ENCODE measurements around the gene SFSWAP. TPM values are rescaled to one million over a fixed set of nuclear protein-coding genes. Genes with fewer than 3 reads are reported as not detected.

The SFSWAP gene
- total and polyA plus RNA-seq, 2 of the 8 experiments (the other 6 are each of a cell fraction or from before 2014, with no cell fraction given), result 36.5 to 49.5 TPM

DNA sequence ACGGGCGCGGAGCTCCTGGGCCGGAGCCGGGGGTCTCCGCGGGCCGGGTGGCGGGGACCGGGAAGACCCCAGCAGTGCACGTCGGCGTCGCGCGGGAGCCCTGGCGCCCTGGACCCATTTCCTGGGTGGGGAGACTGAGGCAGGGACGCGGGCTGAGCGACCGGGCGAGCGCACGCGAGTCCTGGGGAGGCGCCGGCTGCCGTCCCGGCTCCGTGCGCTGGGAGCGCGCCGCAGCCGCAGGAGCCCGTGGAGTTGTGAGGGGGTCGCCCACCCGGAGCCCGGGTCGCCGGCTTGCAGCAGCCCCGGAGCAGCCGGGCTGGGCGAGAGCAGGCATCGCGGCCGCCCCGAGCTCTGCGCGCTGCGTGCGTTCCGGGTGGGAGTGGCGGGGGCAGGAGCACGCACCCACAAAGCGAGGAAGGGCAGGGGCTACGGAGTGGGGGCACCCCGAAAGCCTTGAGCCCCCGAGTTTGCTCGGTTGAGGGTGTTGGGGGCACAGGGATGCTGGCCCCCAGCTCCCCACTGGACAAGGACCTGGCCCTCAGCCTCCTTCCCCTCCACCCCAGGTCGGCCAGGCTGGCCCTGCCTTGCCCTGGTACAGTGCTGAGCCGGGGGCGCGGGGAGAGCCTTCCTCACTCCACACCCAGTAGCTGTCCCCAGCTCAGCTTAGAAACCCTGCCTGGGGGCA is 117.9 kb downstream of the SFSWAP start:
- no peak overlapping the region for H2AK5ac ChIP-seq (ENCODE audit: low read depth, low read length)
- DNase-seq (ENCODE audit: low read depth in 1 of 2, low spot score in 2 of 2), result no peak
- no peaks in the 10 kb centered on the region for H3K9me3 ChIP-seq (ENCODE audit: insufficient read depth in 2 of 2, low read depth in 1 of 2, low read length in 1 of 2)
- H2BK5ac ChIP-seq (ENCODE audit: low read depth, low read length), result no peak overlapping the region
- FAIRE-seq, result no peak
- ChIA-PET POLR2A (ENCODE audit: partially characterized antibody) (interaction anchor here (0.7 to 1.1 kb wide), 3 partner anchors 16 to 254 kb away, joined by 3 to 6 read pairs (median 3); no protein-coding TSS in a partner anchor), CTCF (ENCODE audit: partially characterized antibody) (interaction anchor here (0.6 to 1.2 kb wide), 5 partner anchors 11 to 44 kb away, joined by 3 read pairs; no protein-coding TSS in a partner anchor)
- H3K18ac ChIP-seq (ENCODE audit: extremely low read depth, low read length), result peak overlapping the region; percentile 78
- peak overlapping the region; percentile 43 to 68 (median 58) for H3K4me3 ChIP-seq (ENCODE audit: extremely low read depth in 1 of 4, insufficient read depth in 2 of 4, low read depth in 3 of 4, low read length in 4 of 4)
- H4K8ac ChIP-seq (ENCODE audit: extremely low read depth, insufficient read depth, low read length), result peak overlapping the region; percentile 79
- H3K79me2 ChIP-seq (ENCODE audit: control insufficient read depth in 1 of 2, insufficient read depth in 2 of 2, low read length in 2 of 2), result peaks cover 0 to 30% of the 10 kb centered on the region in 2 experiments; a peak in 1 of 4 replicates
- H3K4ac ChIP-seq (replicated peaks; ENCODE audit: insufficient read length, low read depth, low read length), result no peak overlapping the region
- peak overlapping the region; percentile 80; the same call in 1 of the 2 replicates for H2BK12ac ChIP-seq (ENCODE audit: low read depth, low read length)
- no peak overlapping the region for H2BK20ac ChIP-seq (ENCODE audit: low read length)
- 2% methylated on average over 38 of the region's 64 CpGs; no CpG with 5 or more reads in 1 of the 2 experiments for WGBS, 2 experiments (ENCODE audit: extremely low coverage in 1 of 2, insufficient coverage in 1 of 2, insufficient read length in 1 of 2, insufficient replicate concordance in 2 of 2, low coverage in 1 of 2, low lambda C conversion rate in 2 of 2, missing lambda C conversion rate in 1 of 2)
- H3K23me2 ChIP-seq (ENCODE audit: low read depth, low read length), result peaks cover 16% of the 10 kb centered on the region; the same call in 1 of the 2 replicates
- H3K27me3 ChIP-seq (replicated peaks in 1 of 4; ENCODE audit: control insufficient read depth in 3 of 4, extremely low read depth in 1 of 4, insufficient read depth in 3 of 4, low read length in 3 of 4), result peaks cover 2 to 17% (median 13%) of the 10 kb centered on the region in 4 experiments; a peak in 6 of 7 replicates
- peaks cover 0 to 25% (median 15%) of the 10 kb centered on the region in 4 experiments; a peak in 6 of 7 replicates for H3K4me1 ChIP-seq (replicated peaks in 1 of 4; ENCODE audit: control insufficient read depth in 3 of 4, insufficient read depth in 4 of 4, low read length in 3 of 4)
- H3K79me1 ChIP-seq (ENCODE audit: low read depth, low read length), result no peaks in the 10 kb centered on the region
- H3K56ac ChIP-seq (replicated peaks; ENCODE audit: insufficient read length, low read depth, low read length), result no peak overlapping the region
- TF ChIP-seq KDM4A (IDR thresholded peaks at IDR 0.05; ENCODE audit: low read depth, low read length, severe bottlenecking) (peak; percentile 62), RXRA (IDR thresholded peaks at IDR 0.05; ENCODE audit: insufficient read depth, low read depth, low read length) (no peak), KDM5A (IDR thresholded peaks at IDR 0.05; ENCODE audit: low read length) (no peak)
- peak overlapping the region; percentile 57 to 92 for H3K4me2 ChIP-seq (ENCODE audit: insufficient read depth in 1 of 2, low read depth in 2 of 2, low read length in 2 of 2)
- H4K20me1 ChIP-seq (replicated peaks in 1 of 2; ENCODE audit: control insufficient read depth in 1 of 2, insufficient read depth in 2 of 2, low read length in 2 of 2), result peaks cover 5 to 22% of the 10 kb centered on the region in 2 experiments
- H4K5ac ChIP-seq (ENCODE audit: insufficient read length, low read depth, low read length), result no peak overlapping the region
- no peak overlapping the region for H3K14ac ChIP-seq (ENCODE audit: insufficient read length)
- peak overlapping the region in 3 of 4 experiments; percentile 35 to 61 (median 41); a peak in 5 of 7 replicates for H3K9ac ChIP-seq (replicated peaks in 1 of 4; ENCODE audit: extremely low read depth in 1 of 4, low read depth in 3 of 4, low read length in 3 of 4)
- no peak overlapping the region for H2AFZ ChIP-seq (ENCODE audit: low read length)
- no peak overlapping the region for H3K23ac ChIP-seq (ENCODE audit: insufficient read length)
- no peak overlapping the region for H2BK120ac ChIP-seq (replicated peaks; ENCODE audit: low read depth, low read length)
- no peaks in the 10 kb centered on the region; a peak in 1 of 8 replicates for H3K36me3 ChIP-seq (ENCODE audit: control insufficient read depth in 2 of 4, insufficient read depth in 4 of 4, low read length in 3 of 4)
- no peak overlapping the region for H2BK15ac ChIP-seq (ENCODE audit: low read length)
- no peak overlapping the region for H3K27ac ChIP-seq (ENCODE audit: low read depth, low read length)
- peak overlapping the region; percentile 74 for H4K91ac ChIP-seq (replicated peaks; ENCODE audit: insufficient read length, low read length)
